GM12878 (cell line): ENCODE measurements around the gene PDGFC.

Experiments used
- CEBPB ChIP-seq, 2 experiments: fragments of 150-350 bp in 1 of 2; IDR thresholded peaks; 2 replicates each; pipeline ENCODE4 v1.6.1; 2012 to 2014; ENCODE audit warnings: low read depth in 2 of 2, low read length in 2 of 2, borderline replicate concordance in 1 of 2, inconsistent platforms in 1 of 2
- CHD1 ChIP-seq: IDR thresholded peaks from 2 replicates; pipeline ENCODE4 v1.6.1; 2012; ENCODE audit warnings: low read depth, low read length, improper control_type of control experiment
- FOS ChIP-seq: IDR thresholded peaks from 3 replicates; pipeline ENCODE4 v1.6.1; 2011; ENCODE audit warnings: borderline replicate concordance; ENCODE audit not compliant: insufficient read length; ENCODE audit errors: extremely low read depth
- JUNB ChIP-seq: IDR thresholded peaks from 2 replicates; pipeline ENCODE4 v1.6.1; 2016; ENCODE audit warnings: antibody characterized with exemption, mild to moderate bottlenecking
- PAX8 ChIP-seq: fragments of 450-650 bp; IDR thresholded peaks from 2 replicates; pipeline ENCODE4 v1.6.1; 2017; ENCODE audit warnings: mild to moderate bottlenecking, moderate library complexity
- POLR2AphosphoS5 ChIP-seq: IDR thresholded peaks from 2 replicates; pipeline ENCODE4 v1.6.1; 2011; ENCODE audit warnings: mild to moderate bottlenecking, low read length, inconsistent platforms
- SMARCA5 ChIP-seq: fragments of 450-650 bp; IDR thresholded peaks from 2 replicates; pipeline ENCODE4 v1.6.1; 2017; ENCODE audit warnings: mild to moderate bottlenecking
- ZNF274 ChIP-seq: IDR thresholded peaks from one replicate; pipeline ENCODE4 v1.8.0; 2011; ENCODE audit not compliant: insufficient read length, insufficient read depth
- ZNF384 ChIP-seq: IDR thresholded peaks from 2 replicates; pipeline ENCODE4 v1.6.1; 2012; ENCODE audit warnings: low read depth, mild to moderate bottlenecking, low read length, improper control_type of control experiment, borderline replicate concordance
- ZSCAN29 ChIP-seq: fragments of 450-650 bp; IDR thresholded peaks from 2 replicates; pipeline ENCODE4 v1.6.1; 2017; ENCODE audit warnings: mild to moderate bottlenecking, moderate library complexity
- TF ChIP-seq, protein P1 (sequence below), 3 experiments: IDR thresholded peaks in 2 of 3; conservative IDR thresholded peaks in 1 of 3; 2 replicates each; pipeline ENCODE4 v1.5.1; 2011; ENCODE audit warnings: low read depth in 3 of 3, low read length in 3 of 3, mild to moderate bottlenecking in 3 of 3, control low read depth in 2 of 3, moderate library complexity in 2 of 3, inconsistent platforms in 1 of 3, mixed read lengths in 1 of 3; ENCODE audit not compliant: control insufficient read depth in 2 of 3, insufficient read depth in 1 of 3; ENCODE audit errors: extremely low read depth in 1 of 3

DNA sequence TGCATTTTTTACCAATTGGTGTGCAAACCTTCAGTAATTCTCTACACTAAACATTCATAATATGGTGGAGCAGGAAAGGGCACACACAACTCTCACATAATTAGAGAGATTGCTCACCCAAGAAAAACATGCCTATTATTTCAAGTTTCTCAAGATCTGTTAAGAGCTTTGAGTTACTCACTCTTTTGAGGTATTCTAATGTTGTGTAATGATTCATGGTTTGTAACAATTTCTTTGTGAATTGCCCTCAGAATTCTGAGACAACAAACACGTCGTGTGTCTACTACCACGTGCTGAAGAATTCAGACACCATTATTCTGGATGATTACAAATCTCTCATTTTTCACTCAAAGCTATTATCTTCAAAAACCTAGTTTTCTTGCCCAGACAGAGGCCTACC lies 82.8 kb downstream of the PDGFC start:
- TF ChIP-seq FOS (no peak), POLR2AphosphoS5 (no peak), ZNF274 (no peak), ZNF384 (no peak), SMARCA5 (no peak), JUNB (no peak), CEBPB (IDR thresholded peaks at IDR 0.05; ENCODE audit: borderline replicate concordance in 1 of 2, low read depth in 2 of 2, low read length in 2 of 2) (no peak), ZSCAN29 (no peak), PAX8 (no peak), CHD1 (no peak)
- TF ChIP-seq, protein P1, sequence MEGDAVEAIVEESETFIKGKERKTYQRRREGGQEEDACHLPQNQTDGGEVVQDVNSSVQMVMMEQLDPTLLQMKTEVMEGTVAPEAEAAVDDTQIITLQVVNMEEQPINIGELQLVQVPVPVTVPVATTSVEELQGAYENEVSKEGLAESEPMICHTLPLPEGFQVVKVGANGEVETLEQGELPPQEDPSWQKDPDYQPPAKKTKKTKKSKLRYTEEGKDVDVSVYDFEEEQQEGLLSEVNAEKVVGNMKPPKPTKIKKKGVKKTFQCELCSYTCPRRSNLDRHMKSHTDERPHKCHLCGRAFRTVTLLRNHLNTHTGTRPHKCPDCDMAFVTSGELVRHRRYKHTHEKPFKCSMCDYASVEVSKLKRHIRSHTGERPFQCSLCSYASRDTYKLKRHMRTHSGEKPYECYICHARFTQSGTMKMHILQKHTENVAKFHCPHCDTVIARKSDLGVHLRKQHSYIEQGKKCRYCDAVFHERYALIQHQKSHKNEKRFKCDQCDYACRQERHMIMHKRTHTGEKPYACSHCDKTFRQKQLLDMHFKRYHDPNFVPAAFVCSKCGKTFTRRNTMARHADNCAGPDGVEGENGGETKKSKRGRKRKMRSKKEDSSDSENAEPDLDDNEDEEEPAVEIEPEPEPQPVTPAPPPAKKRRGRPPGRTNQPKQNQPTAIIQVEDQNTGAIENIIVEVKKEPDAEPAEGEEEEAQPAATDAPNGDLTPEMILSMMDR (IDR thresholded peaks at IDR 0.05 in 2 of 3, conservative IDR thresholded peaks at IDR 0.05 in 1 of 3; ENCODE audit: control insufficient read depth in 2 of 3, extremely low read depth in 1 of 3, insufficient read depth in 1 of 3, low read depth in 3 of 3, low read length in 3 of 3), result no peak
